ENCODE results near the gene METTL27.

GRCh38 chr7:73860859-73861258, 18.5 kb upstream of the METTL27 start, which contains the start of gene TMEM270:
- TF ChIP-seq CTCF (IDR thresholded peaks at IDR 0.05) (no peak), POLR2A (IDR thresholded peaks at IDR 0.05) (no peak), EP300 (IDR thresholded peaks at IDR 0.05) (no peak), POLR2AphosphoS5 (IDR thresholded peaks at IDR 0.05) (no peak)

All from suprapubic skin (tissue), 4 donors.